Lung microvascular endothelial cell (primary cell): ENCODE results near the gene EPRS1. TPM values are rescaled to one million over a fixed set of nuclear protein-coding genes. Genes with fewer than 3 reads are reported as not detected.
"Not testable (repeated sequence)": the region's sequence is repeated elsewhere in the genome, so short reads cannot be mapped to it uniquely, and the experiment has no call there.

Experiments
- DNase-seq, 2 donors: peaks; one replicate each; pipeline versions ENCODE4 v3.0.0 to v3.0.0-alpha.2; 2010; ENCODE audit warnings: low read depth in 2 of 2
- total RNA-seq: library from RNA; depleted of rRNA; stranded (reverse); fragments of >200 nt; gene quantifications from 2 replicates; pipeline ENCODE4 v1.2.1, GENCODE V29; 2014

The EPRS1 gene
- total RNA-seq, 1 donor from 2014 or later, result 101 TPM

- no peak for DNase-seq
These were observed 6.2 kb downstream of the EPRS1 start for GRCh38 chr1:220040028-220040596.

- no peak for DNase-seq
These were observed 7.7 kb downstream of the EPRS1 start for GRCh38 chr1:220038640-220039039.

- not testable (repeated sequence) for DNase-seq
These were observed 8.5 kb downstream of the EPRS1 start for GRCh38 chr1:220037810-220038209.

GRCh38 chr1:220032911-220033310 lies 13.4 kb downstream of the EPRS1 start:
- DNase-seq, result peak in 1 of 2 donors; percentile 16

GRCh38 chr1:220031287-220031686 lies 15.0 kb downstream of the EPRS1 start:
- no peak for DNase-seq

- no peak for DNase-seq
These were observed 17.9 kb downstream of the EPRS1 start for GRCh38 chr1:220028346-220028895.

GRCh38 chr1:220019071-220019470 lies 27.2 kb downstream of the EPRS1 start:
- DNase-seq, result no peak

- DNase-seq, result no peak
These were observed 32.8 kb downstream of the EPRS1 start for GRCh38 chr1:220013497-220013896.

- peak in 1 of 2 donors; percentile 60 for DNase-seq
These were observed 34.0 kb downstream of the EPRS1 start for GRCh38 chr1:220012259-220012658.

- no peak for DNase-seq
These were observed 34.7 kb downstream of the EPRS1 start for GRCh38 chr1:220011620-220012019.

- DNase-seq, result no peak
These were observed 38.9 kb downstream of the EPRS1 start for GRCh38 chr1:220007438-220007837.

GRCh38 chr1:220005489-220005888 lies 40.8 kb downstream of the EPRS1 start:
- no peak for DNase-seq

- DNase-seq, result no peak
These were observed 42.5 kb downstream of the EPRS1 start for GRCh38 chr1:220003610-220004299.

GRCh38 chr1:220003015-220003414 lies 43.3 kb downstream of the EPRS1 start:
- DNase-seq, result no peak

GRCh38 chr1:220001095-220001501 lies 45.2 kb downstream of the EPRS1 start:
- peak; percentile 44 to 46 for DNase-seq

GRCh38 chr1:219999821-220000220 lies 46.5 kb downstream of the EPRS1 start:
- no peak for DNase-seq

Other genes with a start within 250 kb of the EPRS1 start
- under 0.01 TPM in 1 of 2 replicates, not detected in the other for gene SLC30A10, start 117.9 kb downstream of the EPRS1 start, total RNA-seq
- gene BPNT1, start 43.3 kb upstream of the EPRS1 start, total RNA-seq, result 20.0 and 28.6 TPM in 2 replicates
- 78.5 and 89.9 TPM in 2 replicates for gene IARS2, start 47.6 kb upstream of the EPRS1 start, total RNA-seq
- 21.1 and 23.8 TPM in 2 replicates for gene RAB3GAP2, start 225.9 kb upstream of the EPRS1 start, total RNA-seq